H9 (cell line): Measurements from ENCODE around the gene MUC5AC. TPM values are rescaled to one million over a fixed set of nuclear protein-coding genes. Genes with fewer than 3 reads are reported as not detected.

Source experiments
- DNase-seq: peaks from one replicate; pipeline ENCODE4 v3.0.0-alpha.2; 2017
- H2AFZ ChIP-seq: one replicate; pipeline ENCODE4 v1.6.1; 2013; ENCODE audit warnings: mild to moderate bottlenecking, low read length, control low read depth, moderate library complexity
- H2AK5ac ChIP-seq: 2 replicates; pipeline ENCODE4 v1.6.1; 2013; ENCODE audit warnings: low read length, control low read depth, mixed read lengths; ENCODE audit not compliant: insufficient read length
- H2BK120ac ChIP-seq: one replicate; pipeline ENCODE4 v1.6.1; 2013; ENCODE audit warnings: low read depth, mild to moderate bottlenecking, low read length, control low read depth, inconsistent platforms; ENCODE audit not compliant: poor library complexity, severe bottlenecking
- H2BK12ac ChIP-seq: 2 replicates; pipeline ENCODE4 v1.6.1; 2013; ENCODE audit warnings: low read length, control low read depth, mixed read lengths, low read depth; ENCODE audit not compliant: insufficient read length
- H2BK15ac ChIP-seq: 2 replicates; pipeline ENCODE4 v1.6.1; 2013; ENCODE audit warnings: low read depth, low read length, control low read depth
- H2BK20ac ChIP-seq: one replicate; pipeline ENCODE4 v1.6.1; 2013; ENCODE audit warnings: low read depth, mild to moderate bottlenecking, low read length, control low read depth, inconsistent platforms; ENCODE audit not compliant: poor library complexity, severe bottlenecking
- H2BK5ac ChIP-seq: 2 replicates; pipeline ENCODE4 v1.6.1; 2013; ENCODE audit warnings: low read length, control low read depth, mixed read lengths; ENCODE audit not compliant: insufficient read length
- H3K14ac ChIP-seq: 2 replicates; pipeline ENCODE4 v1.6.1; 2013; ENCODE audit warnings: low read length, control low read depth; ENCODE audit not compliant: insufficient read depth
- H3K18ac ChIP-seq: 2 replicates; pipeline ENCODE4 v1.6.1; 2013; ENCODE audit warnings: low read depth, mild to moderate bottlenecking, mixed read lengths, low read length, control low read depth; ENCODE audit not compliant: insufficient read length
- H3K23ac ChIP-seq: 2 replicates; pipeline ENCODE4 v1.6.1; 2013; ENCODE audit warnings: low read length, control low read depth, mixed read lengths, low read depth; ENCODE audit not compliant: insufficient read length
- H3K23me2 ChIP-seq: 2 replicates; pipeline ENCODE4 v1.6.1; 2013; ENCODE audit warnings: low read depth, mild to moderate bottlenecking, mixed read lengths, low read length, control low read depth; ENCODE audit not compliant: insufficient read length, poor library complexity, severe bottlenecking
- H3K27ac ChIP-seq: 2 replicates; pipeline ENCODE4 v1.5.1; 2013; ENCODE audit warnings: low read length, control low read depth, mixed read lengths, low read depth; ENCODE audit not compliant: insufficient read length
- H3K27me3 ChIP-seq: 2 replicates; pipeline ENCODE4 v1.6.1; 2013; ENCODE audit warnings: low read length, control low read depth, inconsistent platforms; ENCODE audit not compliant: insufficient read depth
- H3K4ac ChIP-seq: 2 replicates; pipeline ENCODE4 v1.6.1; 2013; ENCODE audit warnings: low read depth, mild to moderate bottlenecking, control low read depth, inconsistent platforms, low read length, moderate library complexity
- H3K4me1 ChIP-seq: 2 replicates; pipeline ENCODE4 v1.6.1; 2013; ENCODE audit warnings: low read length, control low read depth, inconsistent platforms; ENCODE audit not compliant: insufficient read depth
- H3K4me2 ChIP-seq: 2 replicates; pipeline ENCODE4 v1.6.1; 2013; ENCODE audit warnings: low read length, control low read depth, mixed read lengths; ENCODE audit not compliant: insufficient read length, insufficient read depth
- H3K56ac ChIP-seq: 2 replicates; pipeline ENCODE4 v1.6.1; 2013; ENCODE audit warnings: low read depth, mild to moderate bottlenecking, mixed read lengths, low read length, control low read depth; ENCODE audit not compliant: insufficient read length
- H3K79me1 ChIP-seq: 2 replicates; pipeline ENCODE4 v1.6.1; 2013; ENCODE audit warnings: low read depth, mild to moderate bottlenecking, moderate library complexity, low read length, control low read depth, inconsistent platforms; ENCODE audit not compliant: insufficient read depth, poor library complexity, severe bottlenecking
- H3K79me2 ChIP-seq: 2 replicates; pipeline ENCODE4 v1.6.1; 2013; ENCODE audit warnings: low read length, control low read depth, inconsistent platforms; ENCODE audit not compliant: insufficient read depth
- H3K9ac ChIP-seq: 2 replicates; pipeline ENCODE4 v1.6.1; 2013; ENCODE audit warnings: low read length, control low read depth, mixed read lengths; ENCODE audit not compliant: insufficient read length; ENCODE audit errors: extremely low read depth
- H3K9me3 ChIP-seq: one replicate; pipeline ENCODE4 v1.6.1; 2013; ENCODE audit warnings: low read depth, low read length, inconsistent platforms; ENCODE audit not compliant: control insufficient read depth
- H3T11ph ChIP-seq: one replicate; pipeline ENCODE4 v1.6.1; 2013; ENCODE audit warnings: mild to moderate bottlenecking, low read length, control low read depth, inconsistent platforms
- H4K20me1 ChIP-seq: one replicate; pipeline ENCODE4 v1.6.1; 2013; ENCODE audit not compliant: control insufficient read depth, insufficient read length, insufficient read depth
- H4K5ac ChIP-seq: 2 replicates; pipeline ENCODE4 v1.6.1; 2013; ENCODE audit warnings: low read depth, mild to moderate bottlenecking, mixed read lengths, low read length, control low read depth; ENCODE audit not compliant: insufficient read length
- H4K8ac ChIP-seq: replicated peaks from 2 replicates; pipeline ENCODE4 v1.6.1; 2013; ENCODE audit warnings: low read length, control low read depth, mixed read lengths, low read depth; ENCODE audit not compliant: insufficient read length
- H4K91ac ChIP-seq: 2 replicates; pipeline ENCODE4 v1.6.1; 2013; ENCODE audit warnings: low read depth, mild to moderate bottlenecking, moderate library complexity, mixed read lengths, low read length, control low read depth; ENCODE audit not compliant: insufficient read length
- H3K27ac Mint-ChIP-seq, 3 experiments: 2 replicates in 2 of 3; 3 replicates in 1 of 3; pipeline ENCODE4 v1.8.0; 2020 to 2021; ENCODE audit warnings: mixed read lengths in 3 of 3, mild to moderate bottlenecking in 1 of 3, moderate library complexity in 1 of 3
- H3K27me3 Mint-ChIP-seq: 2 replicates; pipeline ENCODE4 v1.8.0; 2021; ENCODE audit warnings: low read depth, mild to moderate bottlenecking, moderate library complexity, mixed read lengths
- H3K36me3 Mint-ChIP-seq, 3 experiments: 2 replicates in 2 of 3; 3 replicates in 1 of 3; pipeline ENCODE4 v1.8.0; 2020 to 2021; ENCODE audit warnings: low read depth in 3 of 3, mixed read lengths in 3 of 3; ENCODE audit not compliant: insufficient read depth in 1 of 3
- H3K4me1 Mint-ChIP-seq, 2 experiments: 2 replicates each; pipeline ENCODE4 v1.8.0; 2020; ENCODE audit warnings: mixed read lengths in 2 of 2
- H3K4me3 Mint-ChIP-seq, 2 experiments: 2 replicates in 1 of 2; 3 replicates in 1 of 2; pipeline ENCODE4 v1.8.0; 2020 to 2021; ENCODE audit warnings: mild to moderate bottlenecking in 2 of 2, mixed read lengths in 2 of 2, moderate library complexity in 1 of 2
- H3K9me3 Mint-ChIP-seq, 2 experiments: 2 replicates in 1 of 2; 3 replicates in 1 of 2; pipeline ENCODE4 v1.8.0; 2020; ENCODE audit warnings: mild to moderate bottlenecking in 2 of 2, mixed read lengths in 2 of 2, moderate library complexity in 1 of 2
- WGBS: extraction: QIAGEN DNeasy Blood & Tissue Kit; methylation state at CpG from one replicate; pipeline ENCODE4 v1.1.7; 2013; ENCODE audit warnings: missing lambda C conversion rate, low lambda C conversion rate, mixed read lengths; ENCODE audit not compliant: insufficient read length; ENCODE audit errors: extremely low coverage; 5-methylcytosine and 5-hydroxymethylcytosine counted together
- total RNA-seq: library from RNA; stranded (reverse); gene quantifications from 2 replicates; pipeline ENCODE4 v1.2.1, GENCODE V29; 2021
- TF ChIP-seq, protein P1 (sequence below): fragments of 200-600 bp; sonication (generic); conservative IDR thresholded peaks from 3 replicates; pipeline ENCODE4 v1.8.0; 2021; ENCODE audit warnings: antibody characterized with exemption, mild to moderate bottlenecking

MUC5AC gene
- total RNA-seq, 1 experiment from 2014 or later: not detected

DNA sequence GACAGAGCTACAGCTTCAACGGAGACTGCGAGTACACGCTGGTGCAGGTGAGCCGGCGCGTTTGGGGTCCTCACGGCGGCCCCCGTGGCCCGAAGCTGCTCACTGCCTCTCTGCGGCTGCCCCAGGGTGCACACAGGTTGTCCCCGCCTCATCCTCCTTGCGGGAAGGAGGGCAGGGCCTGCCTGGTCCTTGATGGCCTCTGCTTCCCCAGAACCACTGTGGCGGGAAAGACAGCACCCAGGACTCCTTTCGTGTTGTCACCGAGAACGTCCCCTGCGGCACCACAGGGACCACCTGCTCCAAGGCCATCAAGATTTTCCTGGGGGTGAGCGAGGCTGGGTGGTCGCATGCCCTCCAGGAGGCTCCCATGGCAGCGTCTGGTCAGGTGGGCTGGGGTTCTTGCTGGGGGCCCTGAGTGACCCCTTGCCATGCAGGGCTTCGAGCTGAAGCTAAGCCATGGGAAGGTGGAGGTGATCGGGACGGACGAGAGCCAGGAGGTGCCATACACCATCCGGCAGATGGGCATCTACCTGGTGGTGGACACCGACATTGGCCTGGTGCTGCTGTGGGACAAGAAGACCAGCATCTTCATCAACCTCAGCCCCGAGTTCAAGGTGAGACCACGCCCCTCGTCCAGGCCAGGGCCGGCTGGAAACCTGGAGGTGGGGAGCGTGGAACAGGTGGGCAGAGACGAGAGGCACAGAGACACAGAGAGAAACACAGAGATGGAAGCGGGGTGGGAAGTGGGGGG lies 19.4 kb downstream of the MUC5AC start:
- Histone ChIP-seq H2BK5ac (no peak overlapping the region), H3K23ac (no peak overlapping the region), H3K9me3 (no peaks in the 10 kb centered on the region), H3K56ac (no peak overlapping the region), H4K91ac (no peak overlapping the region), H4K5ac (peak overlapping the region; percentile 36), H3T11ph (no peak overlapping the region), H2AK5ac (no peak overlapping the region), H3K79me1 (no peaks in the 10 kb centered on the region), H4K20me1 (no peaks in the 10 kb centered on the region), H2BK20ac (no peak overlapping the region), H2BK120ac (no peak overlapping the region), H2BK12ac (no peak overlapping the region), H3K27me3 (no peaks in the 10 kb centered on the region), H2AFZ (no peak overlapping the region), H3K9ac (no peak overlapping the region), H3K18ac (peak overlapping the region; percentile 21), H3K23me2 (no peaks in the 10 kb centered on the region), H3K79me2 (no peaks in the 10 kb centered on the region; the same call in 1 of the 2 replicates), H3K4me1 (no peaks in the 10 kb centered on the region), H3K27ac (no peak overlapping the region), H2BK15ac (no peak overlapping the region), H3K14ac (no peak overlapping the region; the same call in 1 of the 2 replicates), H4K8ac (no peak overlapping the region), H3K4me2 (no peak overlapping the region), H3K4ac (no peak overlapping the region; the same call in 1 of the 2 replicates)
- Mint-ChIP-seq H3K27ac (0 out of 7 replicates have a peak overlapping the region, but pooled peaks of 1 of the 3 experiments have one; percentile 28), H3K4me3 (no peak overlapping the region), H3K27me3 (no peaks in the 10 kb centered on the region; the same call in 1 of the 2 replicates), H3K9me3 (peaks cover 8 to 30% of the 10 kb centered on the region in 2 experiments; a peak in 4 of 5 replicates), H3K4me1 (no peaks in the 10 kb centered on the region), H3K36me3 (peaks cover 0 to 5% (median 5%) of the 10 kb centered on the region in 3 experiments; a peak in 2 of 7 replicates)
- TF ChIP-seq, protein P1, sequence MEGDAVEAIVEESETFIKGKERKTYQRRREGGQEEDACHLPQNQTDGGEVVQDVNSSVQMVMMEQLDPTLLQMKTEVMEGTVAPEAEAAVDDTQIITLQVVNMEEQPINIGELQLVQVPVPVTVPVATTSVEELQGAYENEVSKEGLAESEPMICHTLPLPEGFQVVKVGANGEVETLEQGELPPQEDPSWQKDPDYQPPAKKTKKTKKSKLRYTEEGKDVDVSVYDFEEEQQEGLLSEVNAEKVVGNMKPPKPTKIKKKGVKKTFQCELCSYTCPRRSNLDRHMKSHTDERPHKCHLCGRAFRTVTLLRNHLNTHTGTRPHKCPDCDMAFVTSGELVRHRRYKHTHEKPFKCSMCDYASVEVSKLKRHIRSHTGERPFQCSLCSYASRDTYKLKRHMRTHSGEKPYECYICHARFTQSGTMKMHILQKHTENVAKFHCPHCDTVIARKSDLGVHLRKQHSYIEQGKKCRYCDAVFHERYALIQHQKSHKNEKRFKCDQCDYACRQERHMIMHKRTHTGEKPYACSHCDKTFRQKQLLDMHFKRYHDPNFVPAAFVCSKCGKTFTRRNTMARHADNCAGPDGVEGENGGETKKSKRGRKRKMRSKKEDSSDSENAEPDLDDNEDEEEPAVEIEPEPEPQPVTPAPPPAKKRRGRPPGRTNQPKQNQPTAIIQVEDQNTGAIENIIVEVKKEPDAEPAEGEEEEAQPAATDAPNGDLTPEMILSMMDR: no peak
- DNase-seq: no peak
- WGBS: no CpG with 5 or more reads among the region's 34 CpGs
